Endothelial cell (in vitro differentiated cells): Measurements from ENCODE around the gene FXYD4. TPM values are rescaled to one million over a fixed set of nuclear protein-coding genes. Genes with fewer than 3 reads are reported as not detected.

ENCODE experiments used
- DNase-seq: peaks from one replicate; pipeline ENCODE4 v3.0.0; 2021; ENCODE audit warnings: low spot score
- H3K27ac Mint-ChIP-seq: one replicate; pipeline ENCODE4 v1.8.0; 2021; ENCODE audit warnings: mixed read lengths, inconsistent platforms; ENCODE audit not compliant: unreplicated experiment
- H3K27me3 Mint-ChIP-seq: one replicate; pipeline ENCODE4 v1.8.0; 2021; ENCODE audit warnings: mild to moderate bottlenecking, moderate library complexity, mixed read lengths, inconsistent platforms; ENCODE audit not compliant: unreplicated experiment
- H3K36me3 Mint-ChIP-seq: one replicate; pipeline ENCODE4 v1.8.0; 2021; ENCODE audit warnings: mild to moderate bottlenecking, low read depth, mixed read lengths, inconsistent platforms; ENCODE audit not compliant: unreplicated experiment
- H3K4me1 Mint-ChIP-seq: one replicate; pipeline ENCODE4 v1.8.0; 2021; ENCODE audit warnings: mild to moderate bottlenecking, mixed read lengths, inconsistent platforms; ENCODE audit not compliant: unreplicated experiment
- H3K4me3 Mint-ChIP-seq: one replicate; pipeline ENCODE4 v1.8.0; 2021; ENCODE audit warnings: mild to moderate bottlenecking, mixed read lengths, inconsistent platforms; ENCODE audit not compliant: unreplicated experiment
- H3K9me3 Mint-ChIP-seq: one replicate; pipeline ENCODE4 v1.8.0; 2021; ENCODE audit warnings: mixed read lengths, inconsistent platforms; ENCODE audit not compliant: unreplicated experiment
- CTCF ChIP-seq: fragments of 200-600 bp; sonication (generic); IDR thresholded peaks from one replicate; pipeline ENCODE4 v1.5.0; 2021; ENCODE audit warnings: antibody characterized with exemption; ENCODE audit not compliant: unreplicated experiment
- total RNA-seq: library from RNA; stranded (reverse); fragmentation: NEBNext Ultra II Directional; extraction: Animal tissue kit (Norgen Biotek cat#: 25700); gene quantifications from one replicate; pipeline ENCODE4 v1.2.1, GENCODE V29; 2021; ENCODE audit not compliant: unreplicated experiment

FXYD4 gene
- total RNA-seq, 1 donor from 2014 or later = not detected

GRCh38 chr10:43369921-43370320, 1.5 kb upstream of the FXYD4 start:
- no peaks in the 10 kb centered on the region for H3K36me3 Mint-ChIP-seq
- H3K4me3 Mint-ChIP-seq = no peak overlapping the region
- peaks cover 2% of the 10 kb centered on the region for H3K4me1 Mint-ChIP-seq
- no peaks in the 10 kb centered on the region for H3K9me3 Mint-ChIP-seq
- no peak for DNase-seq
- TF ChIP-seq CTCF = no peak
- H3K27me3 Mint-ChIP-seq = peaks cover under 1% of the 10 kb centered on the region
- H3K27ac Mint-ChIP-seq = no peak overlapping the region

- peaks cover 2% of the 10 kb centered on the region for H3K4me1 Mint-ChIP-seq
- TF ChIP-seq CTCF = no peak
- H3K27ac Mint-ChIP-seq = no peak overlapping the region
- no peaks in the 10 kb centered on the region for H3K9me3 Mint-ChIP-seq
- no peak overlapping the region for H3K4me3 Mint-ChIP-seq
- H3K36me3 Mint-ChIP-seq = no peaks in the 10 kb centered on the region
- DNase-seq = no peak
- H3K27me3 Mint-ChIP-seq = peaks cover 2% of the 10 kb centered on the region
These were observed 693 bp upstream of the FXYD4 start for GRCh38 chr10:43370671-43371215.

GRCh38 chr10:43372765-43373361, 1.4 kb downstream of the FXYD4 start:
- H3K27me3 Mint-ChIP-seq = peaks cover 5% of the 10 kb centered on the region

GRCh38 chr10:43373461-43373860, 2.0 kb downstream of the FXYD4 start:
- DNase-seq = no peak
- Mint-ChIP-seq H3K9me3 (no peaks in the 10 kb centered on the region), H3K27me3 (peaks cover 5% of the 10 kb centered on the region), H3K4me1 (peaks cover 2% of the 10 kb centered on the region), H3K36me3 (no peaks in the 10 kb centered on the region), H3K4me3 (no peak overlapping the region), H3K27ac (no peak overlapping the region)
- TF ChIP-seq CTCF = no peak

More at GRCh38 chr10:43372765-43373361, 1.4 kb downstream of the FXYD4 start:
- H3K9me3 Mint-ChIP-seq = no peaks in the 10 kb centered on the region
- no peak overlapping the region for H3K4me3 Mint-ChIP-seq
- no peak overlapping the region for H3K27ac Mint-ChIP-seq
- TF ChIP-seq CTCF = no peak
- H3K36me3 Mint-ChIP-seq = no peaks in the 10 kb centered on the region
- no peak for DNase-seq
- peaks cover 2% of the 10 kb centered on the region for H3K4me1 Mint-ChIP-seq

- Mint-ChIP-seq H3K27ac (no peak overlapping the region), H3K27me3 (peaks cover 5% of the 10 kb centered on the region), H3K4me3 (no peak overlapping the region), H3K9me3 (no peaks in the 10 kb centered on the region), H3K36me3 (no peaks in the 10 kb centered on the region), H3K4me1 (peaks cover 2% of the 10 kb centered on the region)
- DNase-seq = no peak
- TF ChIP-seq CTCF = no peak
These were observed 2.8 kb downstream of the FXYD4 start for GRCh38 chr10:43374194-43374593.
